NCI-H1436 (cell line): ENCODE measurements around the gene SUPT3H.
"Not testable (repeated sequence)": the region's sequence is repeated elsewhere in the genome, so short reads cannot be mapped to it uniquely, and the experiment has no call there.

ENCODE experiments used
- DNase-seq: peaks from one replicate; lab custom pipeline; 2025; lab: John Stamatoyannopoulos, UW

Gene SUPT3H

DNA sequence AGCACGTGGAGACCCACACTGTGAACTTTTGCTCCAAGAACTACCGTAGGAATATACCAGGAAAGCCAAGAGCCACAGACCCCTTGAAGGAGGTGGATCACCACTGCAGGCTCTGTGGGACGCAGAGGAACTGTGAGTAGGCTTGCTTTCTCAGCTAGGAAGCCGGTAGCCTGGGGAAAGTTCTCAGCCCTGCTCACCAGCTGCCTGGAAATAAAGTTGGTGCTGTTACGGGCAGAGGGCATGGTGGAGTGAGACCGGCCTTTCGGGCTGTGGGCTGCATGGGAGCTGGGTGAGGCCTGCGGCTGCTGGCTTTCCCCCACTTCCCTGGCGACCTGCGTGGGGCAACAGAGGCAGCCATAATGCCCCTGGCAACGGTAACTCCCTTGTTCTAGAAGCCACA lies 422.6 kb downstream of the SUPT3H start:
- DNase-seq, result no peak

DNA sequence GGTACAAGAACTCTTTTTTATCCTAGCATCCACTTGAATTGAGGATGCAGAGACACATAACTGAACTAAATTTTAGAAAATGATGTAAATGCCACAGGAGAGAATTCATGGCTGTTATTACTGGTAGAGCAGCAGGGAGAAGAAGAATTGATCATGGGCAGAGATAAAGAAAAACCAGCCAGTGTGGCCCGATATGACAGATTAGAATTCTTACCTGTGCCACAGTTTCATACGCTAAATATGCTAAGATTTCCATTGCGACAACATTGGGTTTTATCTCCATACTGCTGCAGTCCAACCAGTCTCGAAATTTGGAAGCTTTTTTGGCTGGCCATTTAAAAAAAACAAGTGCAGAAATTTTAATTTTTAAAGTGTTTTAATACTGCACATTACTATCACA lies 423.5 kb downstream of the SUPT3H start:
- no peak for DNase-seq

DNA sequence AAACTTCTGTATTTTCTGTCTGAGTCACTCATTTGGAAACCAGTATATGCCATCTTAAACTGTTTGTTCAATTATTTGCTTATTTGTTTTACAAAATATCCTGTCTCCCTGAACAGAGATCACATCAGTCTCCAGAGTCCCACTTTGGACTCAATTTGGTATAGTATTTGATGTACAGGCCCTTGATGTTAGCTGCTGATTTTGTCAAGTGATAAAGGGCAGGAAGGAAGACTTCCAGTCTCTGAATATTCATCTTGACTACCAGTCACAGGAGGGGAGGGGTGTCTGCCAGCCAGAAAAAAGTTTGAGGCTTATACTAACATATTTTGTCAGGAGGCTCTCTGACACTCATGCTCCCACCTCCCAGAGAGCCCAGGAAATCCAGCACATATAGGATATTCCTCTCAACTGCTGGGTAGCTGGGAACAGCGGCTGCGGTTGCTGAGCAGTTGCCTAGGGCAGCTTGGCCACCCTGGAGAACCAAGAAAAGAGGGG lies 426.4 kb downstream of the SUPT3H start:
- DNase-seq, result no peak

DNA sequence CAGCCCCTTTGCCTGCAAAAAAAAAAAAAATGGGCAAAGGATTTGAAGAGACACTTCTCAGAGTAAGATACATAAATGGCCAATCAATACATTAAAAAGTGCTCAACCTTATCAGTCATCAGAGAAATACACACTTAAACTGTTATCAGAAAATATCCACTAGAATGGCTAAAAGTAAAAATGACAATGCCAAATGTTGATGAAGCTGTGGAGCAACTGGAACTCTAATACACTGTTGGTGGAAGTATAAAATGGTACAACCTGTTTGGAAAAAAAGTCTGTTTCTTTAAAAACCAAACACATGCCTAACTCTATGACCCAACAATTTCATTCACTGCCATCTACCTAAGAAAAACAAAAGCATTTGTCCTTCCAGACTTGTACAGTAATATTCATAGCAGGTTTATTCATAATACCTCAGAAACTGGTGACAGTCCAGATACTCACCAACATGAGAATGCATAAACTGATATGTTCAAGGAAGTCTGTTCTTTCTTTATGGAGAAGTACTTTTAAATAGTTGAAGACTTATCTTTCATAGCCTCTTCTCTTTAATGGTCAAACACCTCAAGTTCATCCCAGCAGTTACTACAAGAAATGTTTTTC lies 428.0 kb downstream of the SUPT3H start:
- no peak for DNase-seq

DNA sequence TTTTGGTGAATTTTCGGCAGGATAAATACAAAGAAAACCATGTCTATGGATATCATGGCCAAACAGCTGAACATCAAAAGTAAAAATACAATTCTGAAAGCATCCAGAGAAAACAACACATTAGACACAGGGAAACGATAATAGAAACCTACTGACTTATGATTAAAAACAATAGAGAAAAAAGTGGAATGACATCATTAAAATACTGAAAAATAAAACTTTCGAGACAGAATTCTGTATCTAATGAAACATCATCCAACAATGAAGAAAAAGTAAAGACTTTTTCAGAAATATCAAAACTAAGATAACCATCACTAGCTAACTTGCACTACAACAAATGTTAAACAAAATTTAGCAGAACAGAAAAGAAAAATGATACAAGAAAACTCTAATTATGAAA lies 434.2 kb downstream of the SUPT3H start:
- DNase-seq, result no peak

DNA sequence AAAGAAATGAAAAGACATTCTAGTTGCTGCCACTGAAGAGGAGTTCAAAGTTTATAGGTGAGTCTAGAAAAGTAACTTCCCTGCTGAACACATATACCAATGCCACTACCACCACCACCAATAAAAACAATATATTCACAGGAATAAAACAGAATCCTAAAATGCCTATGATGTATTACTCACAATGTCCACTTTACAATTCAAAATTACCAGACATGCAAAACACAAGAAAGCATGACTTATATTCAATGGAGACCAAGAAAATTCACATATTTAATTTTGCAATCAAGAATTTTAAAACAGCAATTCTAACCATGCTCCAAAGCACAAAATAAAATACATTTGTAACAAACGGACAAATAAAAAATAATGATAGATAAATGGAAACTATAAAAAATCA lies 434.9 kb downstream of the SUPT3H start:
- no peak for DNase-seq

DNA sequence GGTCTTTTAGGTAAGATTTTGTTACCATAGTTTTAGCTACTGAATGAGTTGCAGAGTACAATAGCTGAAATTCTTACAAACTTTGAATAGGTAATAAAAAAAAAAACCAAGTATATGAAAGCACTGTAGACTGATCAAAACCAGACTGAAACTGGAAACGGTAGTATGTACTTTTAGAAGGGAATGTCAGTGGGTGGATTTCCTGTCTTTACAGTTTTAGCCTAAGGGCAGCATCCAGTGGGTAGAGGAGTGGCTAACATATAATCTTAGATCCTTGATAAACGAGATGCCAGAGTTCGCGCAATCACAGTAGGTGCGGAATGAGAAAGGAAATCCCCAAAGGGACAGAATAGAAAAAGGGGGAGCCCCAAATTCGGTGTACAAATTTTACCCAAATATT lies 435.5 kb downstream of the SUPT3H start:
- DNase-seq, result no peak

DNA sequence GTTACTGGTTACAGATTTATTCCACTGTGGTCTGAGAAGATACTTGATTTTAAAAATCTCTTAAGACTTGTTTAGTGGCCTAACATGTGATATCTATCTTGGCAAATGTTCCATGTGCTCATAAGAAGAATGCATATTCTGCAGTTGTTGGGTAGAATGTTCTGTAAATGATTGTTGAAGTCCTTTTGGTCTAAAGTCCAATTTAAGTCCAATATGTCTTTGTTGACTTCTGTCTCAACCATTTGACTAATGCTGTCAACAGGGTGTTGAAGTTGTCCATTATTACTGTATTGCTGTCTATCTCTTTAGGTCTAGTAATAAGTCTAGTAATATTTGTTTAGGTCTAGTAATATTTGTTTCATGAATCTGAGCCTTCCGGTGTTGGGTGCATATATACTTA lies 437.4 kb downstream of the SUPT3H start:
- no peak for DNase-seq

DNA sequence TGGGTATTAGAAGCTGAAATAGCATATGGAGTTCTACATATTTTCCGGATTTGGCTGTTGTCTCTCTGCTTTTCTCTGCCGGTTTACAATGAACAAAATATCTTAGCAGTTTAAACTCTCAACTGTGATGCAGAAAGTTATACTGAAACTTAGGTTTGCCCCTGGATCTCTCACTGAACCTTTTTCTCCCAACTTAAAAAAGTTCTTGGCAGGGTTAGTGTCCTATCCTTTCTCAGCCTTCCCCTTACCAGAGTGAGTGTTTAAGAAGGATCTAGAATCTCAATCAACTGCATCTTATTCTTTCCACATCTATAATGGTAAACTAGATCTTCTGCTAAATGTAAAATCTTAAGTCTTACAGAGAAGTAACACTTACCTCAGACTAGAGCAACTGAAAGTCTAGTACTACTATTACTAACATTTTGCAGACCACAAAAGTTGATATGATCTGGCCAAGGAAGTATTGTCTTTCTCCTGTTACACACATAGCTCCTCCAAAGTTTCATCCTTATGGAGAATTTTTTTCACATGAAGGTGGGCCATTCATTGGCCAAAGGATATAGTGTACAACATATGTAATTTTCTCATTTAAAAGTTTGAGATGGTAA lies 441.9 kb downstream of the SUPT3H start:
- DNase-seq, result no peak

DNA sequence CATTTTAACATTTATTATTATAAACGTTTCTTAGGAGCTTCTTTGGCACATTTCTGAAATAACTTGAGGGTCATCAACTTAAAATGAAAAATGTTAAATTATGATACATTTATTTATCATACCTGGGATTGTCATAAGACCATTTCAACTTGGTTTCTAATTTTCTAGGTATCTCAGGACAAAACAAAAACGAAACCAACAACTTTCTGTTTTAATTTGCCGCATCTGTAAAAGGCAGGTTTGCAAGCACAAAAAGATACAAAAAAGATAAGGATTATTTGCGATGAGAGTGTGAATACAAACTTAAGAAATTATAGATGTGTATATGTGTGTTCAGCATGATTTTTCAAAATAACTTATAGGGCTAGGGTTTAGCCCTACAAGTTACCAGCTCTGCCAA lies 444.6 kb downstream of the SUPT3H start:
- no peak for DNase-seq

DNA sequence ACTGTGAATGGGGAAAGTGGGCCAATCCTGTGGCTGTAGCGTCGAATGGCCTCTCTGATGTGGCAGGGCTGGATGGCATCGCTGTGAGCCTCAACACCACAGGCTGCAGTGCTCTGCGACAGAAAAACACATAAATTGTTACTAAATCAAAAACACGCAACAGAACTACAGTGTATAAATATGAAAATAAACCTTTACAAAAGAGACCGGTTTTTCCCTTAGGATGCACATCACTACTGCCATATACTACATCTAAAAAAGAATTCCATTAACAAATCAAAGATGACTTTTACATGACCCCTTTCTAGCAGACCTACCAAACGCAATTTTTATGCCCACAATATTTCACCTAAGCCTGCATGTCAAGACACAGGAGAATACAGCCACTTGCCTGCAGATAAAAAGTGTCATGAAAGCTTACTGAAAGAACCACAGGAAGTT lies 445.1 kb downstream of the SUPT3H start:
- no peak for DNase-seq

DNA sequence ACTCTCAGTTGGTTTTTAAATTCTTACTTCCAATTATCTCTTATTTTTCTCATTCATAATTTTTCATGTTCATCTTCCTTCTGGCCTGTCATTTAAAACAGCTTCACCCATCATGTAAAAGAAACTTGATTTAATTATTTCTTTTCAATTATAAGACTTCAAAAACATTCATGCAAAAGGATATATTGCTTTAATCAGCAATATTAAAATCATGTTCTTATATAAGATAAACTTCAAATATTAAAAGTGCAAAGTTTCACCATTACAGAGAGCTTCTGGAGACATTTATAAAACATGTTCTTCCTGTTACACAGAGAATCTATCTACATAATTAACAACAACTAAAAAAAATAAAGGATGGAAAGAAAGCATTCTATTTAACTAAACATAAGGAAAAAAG lies 446.3 kb downstream of the SUPT3H start:
- no peak for DNase-seq

DNA sequence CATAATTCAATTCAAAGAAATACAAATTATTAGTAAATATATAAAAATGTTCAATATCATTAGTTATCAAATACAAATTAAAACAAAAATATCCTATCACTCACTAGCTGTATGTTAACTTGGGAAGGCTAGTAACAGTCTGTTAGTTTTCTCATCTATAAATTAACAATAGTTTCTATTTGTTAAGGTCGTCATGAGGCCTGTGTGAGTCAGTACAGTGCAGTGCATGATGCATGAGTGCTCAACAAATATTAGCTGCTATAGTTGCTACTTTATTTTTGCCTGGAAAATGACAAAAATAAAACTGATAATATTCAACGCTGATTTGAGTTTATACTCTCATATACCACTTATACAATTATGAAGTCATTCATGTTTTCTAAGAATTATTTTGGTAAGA lies 451.2 kb downstream of the SUPT3H start:
- DNase-seq, result no peak

DNA sequence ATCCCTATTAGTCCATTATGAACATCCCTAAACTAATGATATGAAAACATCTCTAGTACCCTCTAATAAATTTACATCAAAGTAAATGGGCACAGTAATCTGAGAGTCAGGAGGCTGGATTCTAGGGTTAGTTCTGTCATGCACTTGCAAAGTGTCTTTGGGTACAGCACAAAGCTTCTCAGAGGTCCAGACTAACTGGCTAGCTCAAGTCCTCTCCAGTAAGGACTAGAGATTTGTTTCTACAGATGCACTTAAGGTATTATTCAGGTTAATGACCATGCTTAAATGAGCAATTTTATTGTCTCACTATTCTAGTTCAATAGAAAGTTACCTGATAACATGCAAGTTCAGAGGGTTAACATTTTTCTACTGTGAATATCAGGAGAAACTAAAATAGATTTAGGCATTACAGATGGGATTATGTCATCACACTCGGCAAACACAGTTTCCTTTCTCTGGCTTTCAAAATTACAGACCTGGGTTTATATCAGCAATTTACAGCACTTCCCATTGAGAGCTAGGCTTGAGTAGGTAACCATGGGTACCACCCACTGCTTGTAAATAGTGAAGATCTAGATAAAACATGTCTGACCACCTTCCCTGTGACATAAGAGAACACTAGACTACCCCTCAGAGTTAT lies 452.5 kb downstream of the SUPT3H start:
- peak; percentile 73 for DNase-seq

DNA sequence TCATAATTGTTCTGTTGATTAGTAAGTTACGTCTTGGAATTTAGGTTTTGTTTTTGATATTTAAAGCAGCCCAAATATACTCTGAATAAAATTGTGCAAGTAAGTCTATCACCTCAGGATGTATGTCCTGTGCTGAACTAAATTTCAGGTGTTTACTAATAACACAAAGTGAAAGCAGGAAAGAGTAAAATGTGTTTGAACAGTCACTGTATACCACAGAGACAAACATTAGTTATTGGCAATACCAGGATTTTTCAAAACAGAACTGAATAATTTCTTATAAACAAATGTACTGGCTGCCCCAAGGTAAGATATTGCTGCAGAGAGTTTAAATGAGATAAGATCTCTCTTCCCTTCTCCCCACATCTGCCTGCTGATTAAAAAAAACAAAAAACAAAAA lies 454.3 kb downstream of the SUPT3H start:
- no peak for DNase-seq

DNA sequence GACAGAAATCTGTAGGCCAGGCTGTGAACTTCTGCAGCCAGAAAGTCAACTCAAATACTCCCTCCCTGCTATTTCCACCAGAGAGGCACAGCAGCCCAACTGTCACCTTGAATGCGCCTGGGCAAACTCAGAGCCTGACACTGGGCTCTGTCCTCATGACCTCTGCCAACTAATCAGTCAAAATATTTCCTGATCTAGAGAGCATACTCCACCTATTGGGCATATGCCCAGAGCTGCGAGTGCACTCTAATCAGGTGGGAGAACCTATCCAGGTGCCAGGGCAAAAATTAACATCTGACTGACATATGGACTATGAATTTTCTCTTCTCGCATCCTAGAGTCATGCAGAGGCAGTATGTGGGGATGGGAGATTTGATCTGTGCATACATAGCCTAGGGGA lies 455.9 kb downstream of the SUPT3H start:
- DNase-seq, result no peak

DNA sequence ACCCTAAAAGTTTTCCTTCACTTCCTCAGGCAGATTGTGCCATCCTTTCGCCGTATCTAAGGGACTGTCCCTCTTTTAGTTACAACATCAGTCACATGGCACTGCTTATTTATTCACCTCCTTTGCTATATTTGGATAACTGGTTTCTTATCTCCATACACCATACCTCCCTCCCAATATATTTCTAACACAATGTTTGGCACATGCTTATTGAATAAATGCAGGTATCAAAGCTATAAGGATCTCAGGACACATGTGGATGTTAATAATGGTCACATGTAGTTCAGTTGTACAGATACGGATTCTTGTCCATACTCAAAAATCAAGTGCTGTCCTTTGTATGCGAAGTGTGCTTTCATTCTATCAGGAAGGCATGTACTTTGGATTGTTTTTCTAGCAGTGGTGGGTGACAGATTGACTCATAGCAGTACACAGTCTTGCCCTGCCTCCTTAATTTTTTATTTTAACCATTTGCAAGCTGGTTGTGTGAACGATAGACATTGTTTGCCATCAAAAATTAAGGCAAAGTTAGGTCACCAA lies 456.7 kb downstream of the SUPT3H start:
- no peak for DNase-seq

DNA sequence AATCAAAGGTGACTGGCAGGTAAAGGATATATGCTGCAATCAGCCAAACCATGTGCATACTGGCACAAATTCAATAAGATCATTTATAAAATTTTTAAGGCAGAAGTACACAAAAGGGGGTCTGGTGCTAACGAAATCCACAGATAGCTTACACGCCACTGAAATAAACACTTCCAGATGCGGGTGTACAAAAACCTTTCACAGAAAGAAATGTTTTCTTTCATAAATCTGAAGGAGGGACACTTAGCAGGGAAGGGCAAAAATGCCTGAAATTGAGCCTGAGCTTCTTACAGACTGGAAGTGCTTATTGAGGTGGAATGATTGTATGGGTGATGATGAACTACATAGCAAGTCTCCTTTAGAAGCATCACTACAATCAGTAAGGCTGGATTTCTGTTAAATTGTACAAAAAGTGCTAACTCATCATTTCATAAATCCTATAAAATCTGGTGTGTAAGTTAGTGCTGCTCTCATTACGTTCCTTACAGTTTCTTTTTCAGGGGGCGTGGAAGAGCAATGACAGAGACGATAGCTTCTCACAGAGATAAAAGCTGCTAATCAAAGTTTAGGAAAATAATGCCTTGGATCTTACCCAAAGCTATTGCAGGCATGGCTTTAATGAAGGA lies 458.9 kb downstream of the SUPT3H start:
- no peak for DNase-seq

DNA sequence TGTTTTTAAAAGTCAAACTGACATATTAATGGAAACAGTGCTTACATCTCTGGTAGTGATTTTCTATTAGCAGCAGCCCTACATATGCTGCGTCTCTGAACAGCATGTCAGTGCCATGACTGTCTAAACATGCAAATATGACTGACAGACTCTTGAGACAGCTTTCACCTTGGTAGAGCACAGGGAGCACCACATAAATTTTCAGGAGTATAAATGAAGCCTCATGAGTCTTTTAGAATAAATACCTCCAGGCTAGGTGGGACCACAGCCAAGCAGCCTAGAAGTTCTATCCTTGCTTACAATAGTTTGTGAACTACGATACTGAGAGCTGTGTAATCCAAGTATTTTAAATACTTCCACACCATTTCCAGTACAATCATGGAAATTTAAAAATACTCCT lies 460.3 kb downstream of the SUPT3H start:
- no peak for DNase-seq

DNA sequence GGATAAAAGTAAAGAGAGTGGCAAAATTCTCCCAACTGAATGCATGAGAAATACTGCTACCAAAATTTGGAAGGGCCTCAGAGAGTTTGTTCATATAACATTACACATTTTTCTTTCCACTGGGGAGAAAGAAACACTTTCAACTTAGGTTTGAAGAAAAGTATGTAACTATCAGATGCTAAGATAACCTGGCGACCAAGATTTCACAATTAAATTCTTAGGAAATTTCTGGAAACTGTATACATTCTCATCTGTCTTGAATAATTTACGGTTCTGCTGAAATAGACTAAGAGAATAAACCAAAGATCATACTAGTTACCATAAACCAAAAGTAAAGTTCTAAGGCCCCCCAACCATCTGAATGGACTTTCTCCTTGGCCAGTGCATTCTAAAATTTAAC lies 462.6 kb downstream of the SUPT3H start:
- DNase-seq, result no peak

DNA sequence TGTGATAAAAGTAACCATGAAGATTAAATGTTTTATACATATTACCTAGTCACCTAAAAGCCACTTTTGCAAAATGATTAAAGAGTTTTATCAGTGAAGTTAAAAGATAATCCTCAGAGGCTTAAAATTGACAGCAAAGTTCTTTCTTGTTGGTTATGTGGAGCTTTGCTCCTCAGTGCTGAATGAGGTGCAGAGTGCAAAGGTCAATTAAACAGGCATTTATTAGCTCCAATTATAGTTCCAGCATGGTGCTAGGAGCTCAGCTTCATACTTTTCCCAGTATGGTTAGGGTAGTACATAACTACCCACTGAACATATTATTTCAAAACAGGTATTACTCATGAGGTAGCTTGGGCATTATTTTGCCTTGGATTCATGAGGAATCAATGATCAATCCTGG lies 463.6 kb downstream of the SUPT3H start:
- DNase-seq, result no peak

DNA sequence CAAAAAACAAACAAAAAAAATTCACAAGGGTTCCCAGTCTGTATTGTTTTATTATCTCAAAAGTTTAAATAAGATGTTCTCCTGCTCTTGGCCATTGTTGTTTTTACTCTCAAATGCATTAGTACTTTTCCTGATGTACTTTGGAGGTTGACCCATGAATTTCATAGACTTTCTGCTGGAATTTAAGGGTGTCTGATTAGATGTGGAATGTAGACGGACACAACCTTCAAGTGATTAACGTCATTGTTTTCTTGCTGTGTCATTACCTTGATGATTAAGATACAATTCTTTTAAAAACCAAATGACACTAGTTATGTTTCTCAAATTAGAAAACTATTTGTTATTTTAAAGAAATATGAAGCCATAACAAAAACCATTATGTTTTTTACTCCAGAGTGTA lies 471.0 kb downstream of the SUPT3H start:
- DNase-seq, result no peak

DNA sequence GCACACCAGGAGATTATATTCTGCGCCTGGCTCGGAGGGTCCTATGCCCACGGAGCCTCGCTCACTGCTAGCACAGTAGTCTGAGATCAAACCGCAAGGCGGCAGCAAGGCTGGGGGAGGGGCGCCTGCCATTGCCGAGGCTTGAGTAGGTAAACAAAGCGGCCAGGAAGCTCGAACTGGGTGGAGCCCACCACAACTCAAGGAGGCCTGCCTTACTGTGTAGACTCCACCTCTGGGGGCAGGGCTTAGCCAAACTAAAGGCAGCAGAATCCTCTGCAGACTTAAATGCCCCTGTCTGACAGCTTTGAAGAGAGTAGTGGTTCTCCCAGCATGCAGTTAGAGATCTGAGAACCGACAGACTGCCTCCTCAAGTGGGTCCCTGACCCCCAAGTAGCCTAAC lies 477.4 kb downstream of the SUPT3H start:
- DNase-seq, result not testable (repeated sequence)
